Lower leg skin (tissue), 3 donors: ENCODE measurements around the gene P2RX4.
"Not testable (repeated sequence)": the region's sequence is repeated elsewhere in the genome, so short reads cannot be mapped to it uniquely, and the experiment has no call there.

Experiments
- CTCF ChIP-seq, 3 donors: fragments of 450-650 bp; IDR thresholded peaks; one replicate each; pipeline ENCODE4 v1.5.1; 2016; ENCODE audit warnings: antibody characterized with exemption in 3 of 3, mild to moderate bottlenecking in 3 of 3, moderate library complexity in 2 of 3
- POLR2A ChIP-seq, 2 donors: fragments of 450-650 bp; IDR thresholded peaks; one replicate each; pipeline ENCODE4 v1.6.1; 2016 to 2017; ENCODE audit warnings: antibody characterized with exemption in 2 of 2, mild to moderate bottlenecking in 1 of 2, moderate library complexity in 1 of 2

DNA sequence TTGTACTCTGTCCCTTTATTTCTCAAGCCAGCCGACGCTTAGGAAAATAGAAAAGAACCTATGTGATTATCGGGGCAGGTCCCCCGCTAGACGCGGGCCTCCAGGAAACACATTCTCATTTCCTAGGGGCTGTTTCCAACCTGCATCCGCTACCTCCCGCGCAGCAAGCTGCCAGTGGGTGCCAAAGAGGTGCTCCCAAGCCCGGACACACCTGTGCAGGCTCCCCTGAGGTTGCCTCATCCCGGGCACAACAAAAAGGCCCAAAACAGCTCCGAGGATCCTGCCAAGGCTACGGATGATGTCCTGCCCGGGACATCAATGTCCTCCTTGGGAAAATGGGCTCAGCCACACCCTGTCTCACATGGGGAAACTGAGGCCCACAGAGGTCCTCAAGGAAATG, 71.2 kb downstream of the P2RX4 start:
- not testable (repeated sequence) for TF ChIP-seq CTCF, POLR2A (IDR thresholded peaks at IDR 0.05)
